Inflammatory macrophage treated with lipopolysaccharide for 4 hours (primary cell): Measurements from ENCODE around the gene NAA35.
A peak's percentile ranks its signal among the peaks of the same experiment; 100 is the strongest.

Source experiments
- DNase-seq: peaks from one replicate; pipeline ENCODE4 v3.0.0-alpha.2; 2020

The NAA35 gene

GRCh38 chr9:86069206-86069869, 128.4 kb downstream of the NAA35 start:
- DNase-seq, result peak; percentile 94
